ENCODE measurements around the gene YPEL5. TPM values are rescaled to one million over a fixed set of nuclear protein-coding genes. Genes with fewer than 3 reads are reported as not detected.

Gene YPEL5
- total RNA-seq, 1 experiment from 2014 or later = 50.9 TPM

- no TSS peak for BruUV-seq (replicated peaks)
- H3K36me3 Mint-ChIP-seq (ENCODE audit: insufficient read depth, unreplicated experiment) = no peaks in the 10 kb centered on the region
- H3K9me3 Mint-ChIP-seq (ENCODE audit: unreplicated experiment) = peaks cover 12% of the 10 kb centered on the region
- TF ChIP-seq CTCF (IDR thresholded peaks at IDR 0.05; ENCODE audit: insufficient read depth in 1 of 2, low read depth in 1 of 2, low read length in 1 of 2, severe bottlenecking in 1 of 2, unreplicated experiment in 1 of 2) = no peak
- Histone ChIP-seq H3K4me1 (no peaks in the 10 kb centered on the region; the same call in 1 of the 2 replicates), H3K27me3 (replicated peaks; ENCODE audit: control insufficient read depth, insufficient read depth, low read length) (no peaks in the 10 kb centered on the region), H3K36me3 (ENCODE audit: control insufficient read depth, insufficient read depth, low read length) (no peaks in the 10 kb centered on the region), H3K4me3 (ENCODE audit: low read depth, low read length) (no peak overlapping the region), H3K9me3 (peaks cover 4% of the 10 kb centered on the region; the same call in 1 of the 2 replicates)
- H3K4me3 Mint-ChIP-seq (ENCODE audit: unreplicated experiment) = no peak overlapping the region
- peak in 1 of 2 experiments; percentile 40 for DNase-seq
- no peak overlapping the region for H3K27ac Mint-ChIP-seq (ENCODE audit: unreplicated experiment)
- intact Hi-C loops (cut with micrococcal nuclease; ENCODE audit: unreplicated experiment) = no loop called here
- CTCF ChIA-PET = no interaction called here
- H3K4me1 Mint-ChIP-seq (ENCODE audit: low read depth, unreplicated experiment) = no peaks in the 10 kb centered on the region
- POLR2A ChIA-PET = no interaction called here
- no peaks in the 10 kb centered on the region for H3K27me3 Mint-ChIP-seq (ENCODE audit: insufficient read depth, unreplicated experiment)
Observed at GRCh38 chr2:30185178-30185577, 38.4 kb downstream of the YPEL5 start.

DNA sequence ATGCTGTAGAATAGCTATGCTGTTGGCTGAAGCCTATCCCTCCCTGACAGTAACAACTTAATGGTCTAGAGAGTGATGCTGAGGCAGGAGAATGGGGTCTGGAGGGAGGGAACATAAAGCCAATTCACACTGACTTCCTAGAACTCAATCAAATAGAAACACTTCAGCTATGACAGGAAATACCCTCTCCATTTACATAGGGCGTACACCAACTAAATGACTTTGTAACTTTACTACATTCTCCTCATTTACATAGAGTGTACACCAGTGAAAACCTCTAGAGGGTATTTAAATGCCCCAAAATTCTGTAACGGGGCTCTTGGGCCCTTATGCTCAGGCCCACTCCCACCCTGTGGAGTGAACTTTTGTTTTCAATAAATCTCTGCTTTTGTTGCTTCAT is 41.5 kb downstream of the YPEL5 start:
- Mint-ChIP-seq H3K27me3 (ENCODE audit: insufficient read depth, unreplicated experiment) (no peaks in the 10 kb centered on the region), H3K9me3 (ENCODE audit: unreplicated experiment) (peaks cover 12% of the 10 kb centered on the region), H3K27ac (ENCODE audit: unreplicated experiment) (no peak overlapping the region), H3K36me3 (ENCODE audit: insufficient read depth, unreplicated experiment) (no peaks in the 10 kb centered on the region), H3K4me3 (ENCODE audit: unreplicated experiment) (no peak overlapping the region), H3K4me1 (ENCODE audit: low read depth, unreplicated experiment) (peaks cover 25% of the 10 kb centered on the region)
- Histone ChIP-seq H3K9me3 (peaks cover 5% of the 10 kb centered on the region; the same call in 1 of the 2 replicates), H3K4me1 (peaks cover 23% of the 10 kb centered on the region), H3K27me3 (replicated peaks; ENCODE audit: control insufficient read depth, insufficient read depth, low read length) (no peaks in the 10 kb centered on the region), H3K36me3 (ENCODE audit: control insufficient read depth, insufficient read depth, low read length) (no peaks in the 10 kb centered on the region), H3K4me3 (ENCODE audit: low read depth, low read length) (no peak overlapping the region)
- no peak for TF ChIP-seq CTCF (IDR thresholded peaks at IDR 0.05; ENCODE audit: insufficient read depth in 1 of 2, low read depth in 1 of 2, low read length in 1 of 2, severe bottlenecking in 1 of 2, unreplicated experiment in 1 of 2)
- BruUV-seq (replicated peaks) = no TSS peak
- DNase-seq = no peak
- intact Hi-C loops (cut with micrococcal nuclease; ENCODE audit: unreplicated experiment) = no loop called here
- POLR2A ChIA-PET = no interaction called here
- CTCF ChIA-PET = no interaction called here

GRCh38 chr2:30190637-30191036 is 43.8 kb downstream of the YPEL5 start:
- H3K36me3 ChIP-seq (ENCODE audit: control insufficient read depth, insufficient read depth, low read length) = no peaks in the 10 kb centered on the region
- intact Hi-C loops (cut with micrococcal nuclease; ENCODE audit: unreplicated experiment) = no loop called here
- H3K9me3 ChIP-seq = peaks cover 5% of the 10 kb centered on the region; the same call in 1 of the 2 replicates
- DNase-seq = no peak
- CTCF ChIA-PET = no interaction called here
- Mint-ChIP-seq H3K27ac (ENCODE audit: unreplicated experiment) (peak overlapping the region; percentile 50), H3K27me3 (ENCODE audit: insufficient read depth, unreplicated experiment) (no peaks in the 10 kb centered on the region), H3K36me3 (ENCODE audit: insufficient read depth, unreplicated experiment) (no peaks in the 10 kb centered on the region), H3K4me1 (ENCODE audit: low read depth, unreplicated experiment) (peaks cover 37% of the 10 kb centered on the region), H3K4me3 (ENCODE audit: unreplicated experiment) (no peak overlapping the region), H3K9me3 (ENCODE audit: unreplicated experiment) (peaks cover 12% of the 10 kb centered on the region)
- no peak overlapping the region for H3K4me3 ChIP-seq (ENCODE audit: low read depth, low read length)
- BruUV-seq (replicated peaks) = no TSS peak
- no peaks in the 10 kb centered on the region for H3K27me3 ChIP-seq (replicated peaks; ENCODE audit: control insufficient read depth, insufficient read depth, low read length)
- H3K4me1 ChIP-seq = peaks cover 26% of the 10 kb centered on the region
- POLR2A ChIA-PET = no interaction called here
- no peak for TF ChIP-seq CTCF (IDR thresholded peaks at IDR 0.05; ENCODE audit: insufficient read depth in 1 of 2, low read depth in 1 of 2, low read length in 1 of 2, severe bottlenecking in 1 of 2, unreplicated experiment in 1 of 2)

Data from Caco-2 (cell line).